Stimulated activated CD8-positive, alpha-beta memory T cell treated with anti-CD3 and anti-CD28 coated beads, Interleukin-12 subunit alpha, Interleukin-12 subunit beta, amount 100 ng/mL, for 1 hour (primary cell): ENCODE results near the gene GLB1L.
"Not testable (repeated sequence)": the region's sequence is repeated elsewhere in the genome, so short reads cannot be mapped to it uniquely, and the experiment has no call there.

Source experiments
- DNase-seq: peaks from one replicate; pipeline ENCODE4 v3.0.0-alpha.2; 2020; ENCODE audit warnings: low read depth

GLB1L gene

DNA sequence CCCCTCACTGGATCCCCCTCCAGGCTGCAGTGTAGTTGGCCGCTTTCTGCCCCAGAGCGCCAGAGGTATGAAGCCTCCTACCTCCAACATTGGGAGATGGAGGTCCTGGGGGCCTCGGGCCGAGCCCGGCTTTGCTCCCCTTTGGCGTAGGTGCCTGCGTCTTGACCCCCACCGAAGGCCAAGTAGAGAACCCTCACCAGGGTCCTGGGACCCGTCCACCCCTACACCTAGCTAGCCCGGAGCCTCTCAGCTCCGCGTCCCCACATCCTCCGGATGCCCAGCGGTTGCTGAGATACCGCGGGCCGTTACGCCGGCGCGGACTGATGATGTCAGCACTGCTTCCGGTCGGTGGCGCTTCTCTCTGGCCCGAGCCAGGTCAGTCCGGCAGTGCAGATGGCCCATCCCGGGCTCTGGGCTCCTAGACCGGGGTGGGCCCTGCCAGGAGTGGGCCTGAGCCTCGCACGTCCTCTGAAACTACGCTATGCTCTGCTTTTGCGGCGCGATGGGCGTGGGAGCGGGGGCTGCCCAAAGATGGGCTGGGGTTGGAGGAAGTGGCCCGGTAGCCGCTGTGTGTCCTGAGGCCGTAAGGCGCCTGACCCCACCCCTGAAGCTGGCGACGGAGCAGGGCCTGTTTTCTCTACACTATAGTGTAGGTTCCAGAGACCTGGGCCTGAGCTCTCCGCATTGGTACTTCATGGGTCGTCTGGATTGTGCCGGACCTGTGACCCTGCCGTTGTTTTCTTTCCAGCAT, at the start of gene GLB1L, which contains the start of gene STK16:
Gene GLB1L (minus strand): TSS at position 297 of the 751 bp plus-strand sequence. CDS start 1,871 bp downstream, outside the sequence.
Gene STK16 (plus strand): TSS at position 332 of the 751 bp plus-strand sequence. CDS start 521 bp downstream, outside the sequence.
- peak; percentile 85 for DNase-seq

GRCh38 chr2:219294356-219295351, 49.4 kb upstream of the GLB1L start:
- peak; percentile 78 for DNase-seq

- no peak for DNase-seq
Observed at GRCh38 chr2:219293736-219294231, 48.5 kb upstream of the GLB1L start.

DNA sequence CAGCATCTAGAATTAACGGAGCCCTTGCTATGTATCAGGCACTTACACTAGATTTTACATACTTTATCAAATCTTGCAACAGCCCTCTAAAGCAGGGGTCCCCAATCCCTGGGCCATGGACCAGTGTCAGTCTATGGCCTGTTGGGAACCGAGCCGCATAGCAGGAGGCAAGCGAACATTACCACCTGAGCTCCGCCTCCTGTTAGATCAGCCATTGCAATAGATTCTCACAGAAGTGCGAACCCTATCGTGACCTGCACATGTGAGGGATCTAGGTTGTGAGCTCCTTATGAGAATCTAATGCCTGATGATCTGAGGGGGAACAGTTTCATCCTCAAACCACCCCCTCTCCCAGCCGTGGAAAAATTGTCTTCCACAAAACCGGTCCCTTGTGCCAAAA, 47.4 kb upstream of the GLB1L start:
- no peak for DNase-seq

DNA sequence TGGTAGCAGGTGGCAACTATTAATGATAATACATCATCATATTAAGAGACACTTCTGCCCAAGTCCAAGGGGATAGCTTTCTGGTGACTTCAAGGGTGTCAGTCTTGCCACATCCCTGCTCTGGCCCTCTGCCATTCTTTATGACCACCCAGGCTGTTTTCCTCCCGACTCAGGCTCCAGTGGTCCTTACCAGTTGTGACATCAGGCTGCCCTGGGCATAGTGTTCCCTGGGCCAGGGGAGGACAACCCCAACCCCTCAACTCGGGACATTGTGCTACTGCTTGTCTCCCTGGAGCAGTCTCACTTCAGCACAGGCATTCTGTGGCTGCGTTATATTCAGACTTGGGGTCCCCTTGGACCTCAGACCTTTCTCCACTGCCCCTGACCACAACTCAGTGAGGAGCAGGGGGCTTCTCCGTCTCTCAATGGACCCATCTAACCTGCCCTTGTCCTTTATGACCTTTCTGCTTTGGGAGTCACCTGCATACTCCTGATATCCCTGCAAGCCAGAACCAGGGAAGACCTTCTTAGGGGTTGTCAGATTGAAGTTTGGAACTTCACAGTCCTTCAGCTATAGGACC, 46.8 kb upstream of the GLB1L start:
- DNase-seq: no peak

DNA sequence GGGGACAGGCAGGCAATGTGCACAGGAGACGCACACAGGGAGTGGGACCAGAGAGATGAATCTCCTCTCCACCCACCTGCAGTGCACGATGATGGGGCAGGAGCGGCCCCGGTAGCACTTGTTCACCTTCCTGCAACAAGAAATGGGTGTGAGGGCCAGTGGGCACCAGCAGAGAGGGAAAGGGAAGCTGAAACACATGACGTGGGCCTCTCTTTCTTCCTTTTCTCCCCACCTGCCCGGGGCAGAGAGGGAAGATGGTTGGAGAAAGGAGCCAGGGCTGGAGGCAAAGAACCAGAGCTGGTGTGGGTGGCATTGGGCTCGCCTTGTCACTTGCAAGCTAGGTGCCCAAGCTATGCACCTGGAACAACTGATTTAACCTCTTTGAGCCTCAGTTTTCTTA, 46.1 kb upstream of the GLB1L start:
- DNase-seq: no peak

DNA sequence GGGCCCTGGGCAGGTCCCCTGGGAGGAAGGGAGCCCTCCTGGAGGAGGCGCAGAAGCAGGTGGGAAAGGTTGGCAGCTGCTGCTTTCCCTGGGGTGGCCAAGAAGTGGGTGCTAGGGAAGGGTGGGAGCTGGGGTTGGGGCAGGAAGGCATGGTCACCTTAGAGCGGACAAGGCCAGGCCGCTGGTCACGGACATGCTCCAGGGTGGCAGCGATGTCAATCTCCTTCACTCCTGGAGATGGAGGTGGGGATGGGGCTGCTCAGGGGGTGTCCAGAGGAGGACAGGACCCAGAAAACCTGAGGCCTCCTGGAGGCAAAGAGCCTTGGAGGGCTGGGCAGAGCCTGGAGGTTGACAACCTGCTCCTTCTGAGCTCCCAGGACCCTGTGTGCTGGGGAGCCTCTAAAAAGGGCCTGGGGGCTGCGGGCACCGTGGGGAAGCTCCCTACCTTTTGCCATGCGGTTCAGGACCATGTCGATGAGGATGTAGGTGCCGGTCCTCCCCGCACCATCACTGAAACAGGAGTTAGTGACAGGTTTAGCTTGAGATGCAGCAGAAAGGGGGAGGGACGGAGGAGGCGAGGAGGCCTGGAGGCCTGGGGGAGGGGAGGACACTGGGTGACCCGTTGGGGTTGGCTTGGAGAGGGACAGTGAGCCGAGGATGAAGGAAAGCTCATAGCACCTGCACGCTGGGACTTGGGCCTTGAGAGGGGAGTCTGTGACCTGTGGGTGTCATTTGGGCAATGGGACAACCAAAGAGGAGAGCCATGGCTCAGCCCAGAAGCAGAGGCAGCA, 45.3 kb upstream of the GLB1L start:
- DNase-seq: no peak

DNA sequence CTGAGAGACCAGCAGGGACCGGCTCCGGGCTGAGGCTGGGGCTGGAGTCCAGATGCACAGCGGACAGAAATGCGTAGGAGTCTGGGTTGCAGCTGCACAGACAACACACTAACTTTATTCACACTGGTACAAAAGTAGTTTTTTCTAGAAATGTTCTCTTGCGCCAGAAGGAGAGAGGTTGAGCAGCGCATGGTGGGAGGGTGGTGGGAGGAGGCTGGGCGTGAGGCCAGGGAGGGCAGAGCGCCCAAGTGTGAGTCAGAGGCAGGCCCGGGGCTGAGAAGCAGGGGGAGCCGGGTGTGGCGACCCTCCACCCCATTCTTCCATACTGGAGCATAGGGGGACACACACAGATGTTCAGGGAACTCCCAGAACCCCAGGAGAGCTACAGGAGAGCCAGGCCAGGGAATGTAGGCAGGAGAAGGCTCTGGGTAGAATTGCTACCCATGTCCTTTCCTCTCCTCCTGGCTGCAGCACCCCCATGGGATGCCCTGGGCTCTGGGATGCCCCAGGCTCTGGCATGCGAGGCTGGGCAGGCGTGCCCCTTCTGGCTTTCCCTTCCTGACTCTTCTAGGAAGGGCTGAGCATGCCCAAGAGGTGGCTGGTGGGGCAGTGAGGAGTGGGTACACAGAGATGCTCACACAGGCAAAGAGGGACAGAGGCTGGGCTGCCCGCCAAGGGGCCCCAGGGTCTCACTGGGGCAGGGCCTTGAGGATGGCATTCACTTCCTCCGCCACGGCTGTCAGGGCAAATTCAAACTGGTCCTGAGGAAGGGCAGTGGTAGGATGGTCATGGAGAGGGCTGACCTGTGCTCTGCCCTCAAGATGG, 44.5 kb upstream of the GLB1L start:
- DNase-seq: no peak

DNA sequence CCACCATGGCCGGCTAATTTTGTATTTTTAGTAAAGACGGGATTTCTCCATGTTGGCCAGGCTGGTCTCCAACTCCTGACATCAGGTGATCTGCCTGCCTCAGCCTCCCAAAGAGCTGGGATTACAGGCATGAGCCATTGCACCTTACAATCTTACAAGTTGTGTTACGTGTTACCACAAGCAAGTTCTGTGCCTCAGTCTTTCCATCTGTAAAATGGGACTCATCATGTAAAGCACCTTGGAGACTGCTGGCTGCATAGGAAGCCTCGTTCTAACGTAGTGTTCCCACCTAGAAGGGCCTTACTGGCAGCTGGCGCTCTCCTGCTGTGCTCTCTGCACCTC, 43.9 kb upstream of the GLB1L start:
- DNase-seq: no peak

DNA sequence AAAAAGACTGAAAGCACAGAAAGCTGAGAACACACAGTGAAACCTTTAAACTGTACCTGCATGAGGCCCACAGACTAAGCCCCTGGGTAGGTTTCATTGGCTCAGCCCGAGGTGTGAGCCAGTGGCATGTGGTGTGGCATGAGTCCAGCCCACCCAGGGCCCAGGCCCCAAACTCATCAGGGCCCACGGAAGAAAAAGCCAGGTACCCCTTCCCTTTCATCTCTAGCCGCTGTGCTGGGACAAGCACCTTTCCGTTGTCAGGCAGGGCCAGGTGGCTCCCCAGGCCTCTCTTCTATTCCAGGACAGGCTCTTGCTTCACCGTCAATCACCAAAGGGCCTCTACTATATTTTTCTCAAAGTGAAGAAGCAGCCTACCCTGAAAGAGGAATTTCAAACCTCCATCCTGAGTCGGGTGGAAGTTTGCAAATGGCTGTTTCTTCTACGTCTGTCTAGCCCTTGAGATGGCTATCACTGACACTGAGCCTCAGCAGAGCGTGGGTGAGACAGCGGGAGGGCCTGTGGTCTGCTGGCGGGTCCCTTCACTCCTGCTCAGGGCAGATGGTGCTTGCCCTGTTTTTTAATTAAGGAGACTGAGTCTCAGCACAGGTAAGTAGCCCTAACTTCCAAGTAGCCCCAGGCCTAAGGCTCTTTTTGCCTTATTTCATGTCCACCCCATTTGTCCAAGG, 42.5 kb upstream of the GLB1L start:
- no peak for DNase-seq

DNA sequence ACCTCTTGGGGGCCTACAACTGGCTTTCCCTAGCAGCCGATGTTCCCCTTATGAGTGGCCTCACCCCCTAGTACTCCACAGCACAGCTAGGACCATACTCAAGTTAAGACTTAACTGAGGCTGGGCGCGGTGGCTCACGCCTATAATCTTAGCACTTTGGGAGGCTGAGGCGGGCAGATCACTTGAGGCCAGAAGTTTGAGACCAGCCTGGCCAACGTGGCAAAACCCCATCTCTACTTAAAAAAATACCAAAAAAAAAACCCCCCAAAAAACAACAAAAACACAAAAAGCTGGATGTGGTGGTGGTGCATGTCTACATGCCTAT, 41.8 kb upstream of the GLB1L start:
- DNase-seq: not testable (repeated sequence)

- no peak for DNase-seq
Observed at GRCh38 chr2:219286436-219287115, 41.3 kb upstream of the GLB1L start.

GRCh38 chr2:219285894-219286425, 40.7 kb upstream of the GLB1L start:
- DNase-seq: no peak

- no peak for DNase-seq
Observed at GRCh38 chr2:219285373-219285735, 40.1 kb upstream of the GLB1L start.

GRCh38 chr2:219284501-219285372, 39.5 kb upstream of the GLB1L start:
- no peak for DNase-seq

DNA sequence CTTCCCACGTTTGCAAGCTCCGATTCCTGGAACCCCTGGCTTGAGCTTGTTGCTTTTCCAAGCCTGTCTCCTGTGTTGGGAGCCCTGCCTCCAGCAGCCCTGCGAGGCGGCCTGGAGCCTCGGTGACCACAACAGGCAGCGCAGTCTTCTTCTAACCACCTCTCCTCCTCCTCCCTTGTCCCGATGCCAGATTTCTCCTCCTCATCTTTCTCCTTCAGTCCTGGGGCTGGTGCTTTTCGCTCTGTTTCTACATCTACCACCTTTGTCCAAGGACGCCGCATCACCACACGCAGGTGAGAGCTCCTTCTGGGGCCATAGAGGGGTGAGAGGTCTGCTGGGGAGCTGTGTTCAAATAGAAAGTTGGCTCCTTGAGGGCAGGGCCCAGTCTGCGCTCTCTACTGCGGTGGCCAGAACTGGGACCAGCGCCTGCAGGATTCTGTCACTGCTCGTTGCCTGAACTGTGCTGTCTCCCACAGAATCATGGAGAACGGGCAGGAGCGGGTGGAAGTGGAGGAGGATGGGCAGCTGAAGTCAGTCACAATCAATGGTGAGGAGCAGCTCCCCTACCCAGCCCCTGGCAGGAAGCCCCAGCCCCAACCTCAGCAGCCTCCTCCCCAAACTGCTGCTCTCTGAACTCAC, 37.8 kb upstream of the GLB1L start:
- DNase-seq: no peak

DNA sequence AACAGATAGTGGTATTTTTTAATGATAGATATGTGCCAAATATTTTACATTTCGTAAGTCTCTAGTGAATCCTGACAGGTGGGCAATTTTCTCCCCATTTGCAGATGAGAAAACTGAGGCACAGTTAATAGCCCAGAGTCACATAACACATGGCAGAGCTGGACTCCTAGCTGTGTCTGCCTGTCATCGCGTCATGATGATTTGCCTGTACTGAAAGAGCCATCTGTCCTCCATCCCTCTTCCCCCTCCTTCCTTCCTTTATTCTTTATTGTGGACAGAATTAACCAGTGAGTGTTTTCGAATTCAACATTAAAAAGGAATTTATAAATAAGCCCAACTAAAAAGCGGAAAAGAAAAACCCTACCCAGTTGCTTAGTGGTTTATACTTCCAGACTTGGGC, 37.1 kb upstream of the GLB1L start:
- no peak for DNase-seq

DNA sequence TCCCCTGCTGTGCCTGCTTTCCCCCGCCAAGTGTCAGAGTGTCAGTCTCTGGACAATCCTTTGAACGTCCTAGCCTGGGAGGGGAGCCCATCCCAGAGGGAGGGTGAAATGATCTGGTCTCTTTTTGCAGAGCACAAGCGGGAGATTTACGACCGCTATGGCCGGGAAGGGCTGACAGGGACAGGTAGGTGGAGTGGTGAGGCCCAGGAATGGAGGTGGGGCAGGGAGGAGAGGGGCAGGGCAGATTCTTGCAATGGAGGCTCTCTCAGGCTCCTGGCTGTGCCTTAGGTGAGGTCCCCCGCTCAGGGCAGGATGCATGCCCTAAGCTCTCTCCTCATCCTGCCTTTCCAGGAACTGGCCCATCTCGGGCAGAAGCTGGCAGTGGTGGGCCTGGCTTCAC, 36.3 kb upstream of the GLB1L start:
- DNase-seq: no peak
